Activated CD4-positive, alpha-beta T cell treated with anti-CD3 and anti-CD28 coated beads, Interleukin-2, amount 10 ng/mL, durations not matched to agents 7 days and 5 days (primary cell): ENCODE measurements around the gene IRF2. TPM values are rescaled to one million over a fixed set of nuclear protein-coding genes. Genes with fewer than 3 reads are reported as not detected.
A peak's percentile ranks its signal among the peaks of the same experiment; 100 is the strongest.

Source experiments
- CTCF ChIA-PET: fragments of 350-600 bp; sonication (Branson Sonifier 250); formaldehyde crosslinking; loops from one replicate; lab custom pipeline; 2021; ENCODE audit warnings: antibody characterized with exemption; lab: Charles Lee
- POLR2A ChIA-PET: fragments of 350-600 bp; sonication (Branson Sonifier 250); formaldehyde crosslinking; loops from one replicate; lab custom pipeline; 2021; ENCODE audit warnings: antibody characterized with exemption; lab: Charles Lee
- DNase-seq: peaks from one replicate; pipeline ENCODE4 v3.0.0-alpha.2; 2020
- H3K27ac Mint-ChIP-seq: one replicate; pipeline ENCODE4 v1.8.0; 2021; ENCODE audit warnings: mild to moderate bottlenecking, moderate library complexity, mixed read lengths
- H3K27me3 Mint-ChIP-seq: one replicate; pipeline ENCODE4 v1.8.0; 2021; ENCODE audit warnings: mixed read lengths
- H3K36me3 Mint-ChIP-seq: one replicate; pipeline ENCODE4 v1.8.0; 2021; ENCODE audit warnings: low read depth, mixed read lengths
- H3K4me1 Mint-ChIP-seq: one replicate; pipeline ENCODE4 v1.8.0; 2021; ENCODE audit warnings: mixed read lengths
- H3K4me3 Mint-ChIP-seq: one replicate; pipeline ENCODE4 v1.8.0; 2021; ENCODE audit warnings: mild to moderate bottlenecking, moderate library complexity, mixed read lengths
- H3K9me3 Mint-ChIP-seq: one replicate; pipeline ENCODE4 v1.8.0; 2021; ENCODE audit warnings: mixed read lengths
- total RNA-seq, 2 experiments: library from RNA; stranded (reverse); gene quantifications; one replicate each; pipeline ENCODE4 v1.2.3, GENCODE V29; 2021

Gene IRF2
- total RNA-seq, 2 experiments from 2014 or later: 82.1 to 84.3 TPM

DNA sequence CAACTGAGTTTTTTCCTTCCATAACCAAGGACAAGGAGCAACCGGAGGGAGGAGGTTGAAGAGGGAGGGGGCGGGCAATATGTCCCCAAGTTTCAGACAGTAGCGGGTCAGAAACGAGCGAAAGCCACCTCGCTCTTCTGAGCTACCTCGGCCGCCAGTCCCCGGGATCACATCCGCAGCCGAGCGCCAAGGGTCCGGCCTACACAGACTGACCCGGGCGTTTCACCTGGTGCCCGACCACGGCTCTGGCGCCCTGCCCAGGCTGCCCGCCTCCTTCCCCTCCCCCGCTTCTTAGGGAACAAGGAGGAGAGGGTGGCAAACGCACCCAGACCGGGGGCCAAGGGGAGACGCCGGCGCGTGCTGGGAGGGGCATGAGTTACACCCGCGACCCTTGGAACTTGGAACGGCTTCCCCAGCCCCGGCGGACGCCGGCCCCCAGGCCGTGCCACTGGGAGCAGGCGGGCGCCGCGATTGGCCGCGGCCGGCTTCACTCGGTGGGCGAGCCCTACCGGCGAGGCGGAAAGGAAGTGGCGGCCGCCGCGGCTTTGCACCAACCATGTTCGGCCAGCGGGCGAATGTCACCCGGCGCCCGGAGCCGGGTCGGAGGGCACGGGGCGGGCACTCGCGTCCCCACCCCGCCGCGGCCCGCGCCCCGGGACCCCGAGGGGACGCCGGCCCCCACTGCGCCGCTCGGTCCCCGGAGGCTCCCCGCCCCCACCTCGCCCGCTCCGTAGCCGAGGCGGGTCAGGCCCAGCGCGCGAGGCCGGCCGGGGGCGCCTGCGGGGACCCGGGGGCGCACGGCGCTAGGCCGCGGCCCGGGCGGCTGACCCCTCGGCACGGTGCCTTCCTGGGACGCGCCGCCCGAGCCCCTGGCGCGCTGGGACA is 1.5 kb downstream of the IRF2 start:
- H3K27ac Mint-ChIP-seq: peak overlapping the region; percentile 89
- ChIA-PET CTCF (interaction anchor here (1.0 kb wide), 1 partner anchor 155 kb away, joined by 3 read pairs; no protein-coding TSS in a partner anchor), POLR2A (no interaction called here)
- H3K9me3 Mint-ChIP-seq: no peaks in the 10 kb centered on the region
- H3K4me3 Mint-ChIP-seq: peak overlapping the region; percentile 90
- peaks cover 52% of the 10 kb centered on the region for H3K4me1 Mint-ChIP-seq
- DNase-seq: peak; percentile 54
- H3K36me3 Mint-ChIP-seq: peaks cover 53% of the 10 kb centered on the region
- no peaks in the 10 kb centered on the region for H3K27me3 Mint-ChIP-seq

DNA sequence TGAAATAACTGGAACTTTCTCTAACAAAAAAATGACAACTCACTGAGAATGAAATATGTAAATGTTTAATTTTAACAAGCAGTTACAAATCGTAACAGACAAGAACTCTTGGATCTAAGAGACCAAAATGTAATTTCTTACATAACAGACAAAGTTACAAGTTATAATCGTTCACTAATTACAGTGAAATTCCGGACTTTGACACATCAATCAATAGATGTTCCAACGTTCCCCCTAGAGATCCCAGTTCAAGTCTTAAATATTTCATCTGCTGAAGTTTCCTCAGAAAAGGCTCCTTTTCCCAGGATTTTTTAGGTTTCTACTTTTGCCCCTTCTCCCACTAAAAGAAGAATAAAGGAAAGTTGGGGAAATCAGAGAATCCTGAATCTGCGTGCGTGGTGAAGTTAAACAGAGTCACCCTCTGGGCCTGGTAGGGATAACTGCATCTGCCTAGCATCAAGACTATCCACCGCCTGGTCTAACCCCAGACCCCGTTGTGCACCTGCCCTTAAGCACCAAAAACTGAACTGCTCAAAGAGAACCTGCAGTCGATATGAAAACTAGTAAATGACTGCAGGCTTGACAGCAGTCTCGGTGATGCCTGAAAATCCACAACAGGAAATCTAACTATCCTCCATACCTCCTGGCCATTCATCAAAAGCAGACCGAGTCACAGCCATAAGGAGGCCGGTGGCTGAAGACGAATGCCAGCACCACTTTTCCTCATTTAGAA is 2.3 kb downstream of the IRF2 start:
- H3K4me1 Mint-ChIP-seq: peaks cover 54% of the 10 kb centered on the region
- ChIA-PET POLR2A (no interaction called here), CTCF (interaction anchor here (1.0 kb wide), 2 partner anchors 154 to 179 kb away, joined by 3 read pairs; no protein-coding TSS in a partner anchor)
- no peaks in the 10 kb centered on the region for H3K9me3 Mint-ChIP-seq
- H3K4me3 Mint-ChIP-seq: peak overlapping the region; percentile 90
- DNase-seq: peak; percentile 33
- H3K27ac Mint-ChIP-seq: peak overlapping the region; percentile 89
- H3K27me3 Mint-ChIP-seq: no peaks in the 10 kb centered on the region
- peaks cover 55% of the 10 kb centered on the region for H3K36me3 Mint-ChIP-seq

DNA sequence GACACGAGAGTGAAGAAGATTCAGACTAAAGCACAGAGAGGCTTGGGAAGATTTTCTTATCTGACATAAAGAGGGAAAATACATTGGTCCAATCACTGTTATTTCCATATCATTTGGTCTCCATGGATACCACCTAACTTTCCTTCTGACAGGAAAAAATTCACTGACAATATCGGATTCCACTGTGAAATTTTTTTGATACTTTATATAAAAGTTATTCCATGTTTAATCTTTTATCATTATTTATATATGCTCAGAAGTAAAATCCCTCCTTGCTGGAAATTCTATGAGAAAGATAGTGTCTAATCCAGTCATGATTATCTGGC is 3.6 kb downstream of the IRF2 start:
- Mint-ChIP-seq H3K27ac (no peak overlapping the region), H3K4me1 (peaks cover 51% of the 10 kb centered on the region), H3K27me3 (no peaks in the 10 kb centered on the region), H3K4me3 (no peak overlapping the region), H3K9me3 (no peaks in the 10 kb centered on the region), H3K36me3 (peaks cover 50% of the 10 kb centered on the region)
- DNase-seq: no peak
- ChIA-PET CTCF (interaction anchor here (0.8 kb wide), 1 partner anchor 104 kb away, joined by 3 read pairs; no protein-coding TSS in a partner anchor), POLR2A (no interaction called here)

DNA sequence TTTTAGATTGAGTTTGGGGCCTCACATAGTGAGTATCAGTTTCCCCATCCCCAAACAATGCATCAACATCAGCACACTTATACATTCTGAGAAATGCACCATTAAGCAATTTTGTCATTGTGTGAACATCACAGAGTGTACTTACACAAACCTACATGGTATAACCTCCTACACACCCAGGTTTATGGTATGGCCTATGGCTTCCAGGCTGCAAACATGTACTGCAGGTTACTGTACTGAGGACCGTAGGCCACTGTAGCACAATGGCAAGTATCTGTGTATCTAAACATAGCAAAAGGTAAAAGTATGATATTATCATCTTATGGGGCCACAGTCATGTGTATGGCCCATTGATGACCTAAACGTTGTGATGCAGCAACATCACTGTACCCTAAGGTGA is 7.7 kb downstream of the IRF2 start:
- DNase-seq: no peak
- ChIA-PET CTCF (interaction anchor here (0.7 to 1.4 kb wide), 3 partner anchors 50 to 203 kb away, joined by 3 read pairs; no protein-coding TSS in a partner anchor), POLR2A (no interaction called here)
- Mint-ChIP-seq H3K27ac (no peak overlapping the region), H3K9me3 (no peaks in the 10 kb centered on the region), H3K27me3 (no peaks in the 10 kb centered on the region), H3K36me3 (peaks cover 54% of the 10 kb centered on the region), H3K4me3 (no peak overlapping the region), H3K4me1 (peaks cover 57% of the 10 kb centered on the region)

DNA sequence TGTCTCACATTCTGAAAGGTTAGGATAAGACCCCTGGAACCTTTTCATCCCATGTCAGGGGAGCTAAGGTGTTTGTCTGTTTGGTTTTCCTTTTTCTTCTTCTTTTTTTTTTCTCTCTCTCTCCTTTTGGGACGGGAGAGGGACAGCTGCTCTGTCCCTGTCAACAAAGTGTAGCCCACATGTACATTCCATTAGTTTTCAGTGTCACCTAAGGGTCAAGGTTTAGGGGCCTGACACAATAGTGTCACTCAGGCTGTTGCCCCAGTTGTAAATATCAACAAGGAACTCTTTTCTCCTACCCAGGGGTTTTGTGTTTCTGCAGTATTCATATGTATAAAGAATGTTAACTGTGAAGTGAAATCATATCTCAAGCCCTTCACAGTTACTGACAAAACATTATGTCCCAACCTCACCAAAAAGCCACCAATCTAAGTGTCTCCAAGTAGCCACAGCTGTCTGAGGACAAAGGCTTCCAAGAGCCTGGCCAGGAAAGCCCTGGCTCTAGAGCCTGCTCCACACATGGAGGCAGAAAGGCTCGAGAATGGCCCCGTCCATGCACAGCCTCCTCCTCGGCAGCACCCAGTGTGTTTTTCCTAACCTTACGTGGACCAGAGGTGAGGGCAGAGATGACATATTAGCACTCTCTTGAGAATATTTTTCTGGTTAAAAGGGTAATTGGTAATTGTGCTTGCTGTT is 9.4 kb downstream of the IRF2 start:
- Mint-ChIP-seq H3K36me3 (peaks cover 50% of the 10 kb centered on the region), H3K9me3 (no peaks in the 10 kb centered on the region), H3K4me1 (peaks cover 62% of the 10 kb centered on the region), H3K4me3 (no peak overlapping the region), H3K27ac (no peak overlapping the region), H3K27me3 (no peaks in the 10 kb centered on the region)
- DNase-seq: no peak
- ChIA-PET POLR2A (no interaction called here), CTCF (interaction anchor here (0.7 to 1.4 kb wide), 5 partner anchors 9 to 201 kb away, joined by 3 read pairs; partner anchors contain the start of gene IRF2)

DNA sequence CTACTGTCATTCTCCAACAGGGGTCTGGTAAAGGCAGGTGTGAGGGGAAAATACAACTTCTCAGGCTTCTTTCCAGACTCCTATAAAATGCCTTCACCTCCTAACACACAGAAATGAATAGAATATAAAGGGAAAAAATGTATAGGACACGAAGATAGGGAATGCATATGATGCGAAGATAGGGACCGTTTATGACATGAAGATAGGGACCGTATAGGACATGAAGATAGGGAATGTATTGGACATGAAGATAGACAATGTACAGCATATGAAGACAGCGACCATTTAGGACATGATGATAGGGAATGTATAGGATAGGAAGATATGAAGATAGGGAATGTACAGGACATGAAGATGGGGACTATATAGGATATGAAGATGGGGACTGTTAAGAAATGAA is 10.5 kb downstream of the IRF2 start:
- H3K27ac Mint-ChIP-seq: no peak overlapping the region
- H3K4me1 Mint-ChIP-seq: peaks cover 65% of the 10 kb centered on the region

DNA sequence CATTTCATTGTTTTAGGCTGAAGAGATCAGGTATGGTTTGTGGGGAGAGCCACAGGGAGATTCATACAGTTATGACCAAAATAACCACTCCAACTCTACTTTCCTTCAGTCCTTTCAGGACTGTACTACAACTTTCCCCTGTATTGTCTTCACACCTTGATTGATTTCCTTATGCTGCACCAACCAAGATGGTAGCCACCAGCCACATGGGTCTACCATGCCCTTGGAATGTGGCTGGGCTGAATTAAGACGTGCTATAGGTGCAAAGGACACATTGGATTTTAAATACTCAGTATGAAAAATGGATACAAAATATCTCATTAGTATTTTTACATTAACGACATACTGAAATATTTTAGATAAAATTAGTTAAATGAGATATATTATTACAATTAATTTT is 11.2 kb downstream of the IRF2 start:
- POLR2A ChIA-PET: no interaction called here
- CTCF ChIA-PET: interaction anchor here (1.4 to 2.3 kb wide), 2 partner anchors 10 to 14 kb away, joined by 3 to 6 read pairs; no protein-coding TSS in a partner anchor
- H3K27me3 Mint-ChIP-seq: no peaks in the 10 kb centered on the region
- no peak for DNase-seq
- H3K4me1 Mint-ChIP-seq: peaks cover 67% of the 10 kb centered on the region
- H3K9me3 Mint-ChIP-seq: no peaks in the 10 kb centered on the region
- H3K36me3 Mint-ChIP-seq: peaks cover 44% of the 10 kb centered on the region
- no peak overlapping the region for H3K4me3 Mint-ChIP-seq
- no peak overlapping the region for H3K27ac Mint-ChIP-seq

More for the DNA sequence above, 10.5 kb downstream of the IRF2 start:
- POLR2A ChIA-PET: no interaction called here
- CTCF ChIA-PET: interaction anchor here (1.4 to 2.3 kb wide), 2 partner anchors 11 to 15 kb away, joined by 3 to 6 read pairs; no protein-coding TSS in a partner anchor
- DNase-seq: no peak
- Mint-ChIP-seq H3K27me3 (no peaks in the 10 kb centered on the region), H3K36me3 (peaks cover 43% of the 10 kb centered on the region), H3K9me3 (no peaks in the 10 kb centered on the region), H3K4me3 (no peak overlapping the region)

DNA sequence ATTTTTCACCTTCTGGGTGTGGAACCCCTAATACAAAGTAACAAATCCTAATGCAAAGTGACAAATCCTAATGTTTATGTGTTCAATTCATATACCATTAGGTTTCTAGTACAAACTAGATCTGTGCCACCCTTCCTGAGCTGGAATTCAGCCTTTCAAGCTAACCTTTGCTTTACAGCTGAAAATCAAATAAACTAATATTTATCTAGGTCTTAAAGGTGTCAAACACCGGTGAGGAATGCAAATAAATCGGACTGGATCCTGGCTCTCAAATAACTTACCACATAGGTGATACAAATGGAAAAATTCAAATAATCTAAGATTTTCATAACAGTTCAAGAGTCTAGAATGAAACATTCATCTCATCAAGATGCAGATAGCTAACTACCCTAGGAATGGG is 11.6 kb downstream of the IRF2 start:
- CTCF ChIA-PET: interaction anchor here (1.0 to 2.3 kb wide), 3 partner anchors 9 to 14 kb away, joined by 3 to 6 read pairs (median 3); no protein-coding TSS in a partner anchor
- Mint-ChIP-seq H3K4me1 (peaks cover 69% of the 10 kb centered on the region), H3K27me3 (no peaks in the 10 kb centered on the region), H3K9me3 (no peaks in the 10 kb centered on the region), H3K27ac (no peak overlapping the region), H3K4me3 (no peak overlapping the region), H3K36me3 (peaks cover 44% of the 10 kb centered on the region)
- POLR2A ChIA-PET: no interaction called here
- DNase-seq: no peak

DNA sequence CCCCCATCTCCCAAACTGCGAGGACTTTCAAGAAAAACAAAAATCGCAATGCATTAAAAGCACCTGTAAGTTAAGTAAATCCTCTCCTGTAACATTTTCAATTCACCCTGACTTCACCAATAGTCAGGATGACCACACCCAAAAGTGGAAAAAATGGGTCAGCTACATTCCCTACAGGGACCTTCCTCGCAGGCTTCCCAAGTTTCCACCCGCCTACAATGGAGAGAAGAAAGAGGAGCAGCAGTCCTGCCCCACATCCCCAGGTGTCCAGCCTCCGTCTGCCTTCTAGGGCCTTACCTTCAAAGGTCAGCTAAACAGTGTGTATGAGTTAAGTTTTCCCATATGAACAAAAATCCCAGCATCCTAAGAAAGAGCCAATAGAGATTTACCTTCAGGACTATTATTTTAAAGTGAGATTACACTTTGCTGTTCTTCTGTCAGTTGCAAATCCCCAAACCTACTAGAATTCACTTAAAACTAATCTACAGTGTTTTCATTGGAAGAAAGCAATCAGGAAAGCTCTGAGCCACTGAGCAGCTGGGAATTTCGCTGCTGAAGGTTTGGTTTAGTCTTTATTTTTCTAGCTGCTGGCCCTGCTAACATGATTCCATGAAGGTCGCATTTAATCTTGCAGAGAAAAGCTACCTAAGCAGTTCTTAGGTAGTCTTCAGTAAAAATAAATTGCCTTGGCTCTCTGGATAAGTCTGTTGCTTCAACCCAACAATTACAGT is 12.5 kb downstream of the IRF2 start:
- POLR2A ChIA-PET: no interaction called here
- Mint-ChIP-seq H3K4me3 (no peak overlapping the region), H3K27ac (no peak overlapping the region), H3K4me1 (peaks cover 67% of the 10 kb centered on the region), H3K27me3 (no peaks in the 10 kb centered on the region), H3K36me3 (peaks cover 43% of the 10 kb centered on the region), H3K9me3 (no peaks in the 10 kb centered on the region)
- CTCF ChIA-PET: interaction anchor here (1.0 to 2.3 kb wide), 2 partner anchors 9 to 13 kb away, joined by 3 to 6 read pairs; no protein-coding TSS in a partner anchor
- DNase-seq: no peak

DNA sequence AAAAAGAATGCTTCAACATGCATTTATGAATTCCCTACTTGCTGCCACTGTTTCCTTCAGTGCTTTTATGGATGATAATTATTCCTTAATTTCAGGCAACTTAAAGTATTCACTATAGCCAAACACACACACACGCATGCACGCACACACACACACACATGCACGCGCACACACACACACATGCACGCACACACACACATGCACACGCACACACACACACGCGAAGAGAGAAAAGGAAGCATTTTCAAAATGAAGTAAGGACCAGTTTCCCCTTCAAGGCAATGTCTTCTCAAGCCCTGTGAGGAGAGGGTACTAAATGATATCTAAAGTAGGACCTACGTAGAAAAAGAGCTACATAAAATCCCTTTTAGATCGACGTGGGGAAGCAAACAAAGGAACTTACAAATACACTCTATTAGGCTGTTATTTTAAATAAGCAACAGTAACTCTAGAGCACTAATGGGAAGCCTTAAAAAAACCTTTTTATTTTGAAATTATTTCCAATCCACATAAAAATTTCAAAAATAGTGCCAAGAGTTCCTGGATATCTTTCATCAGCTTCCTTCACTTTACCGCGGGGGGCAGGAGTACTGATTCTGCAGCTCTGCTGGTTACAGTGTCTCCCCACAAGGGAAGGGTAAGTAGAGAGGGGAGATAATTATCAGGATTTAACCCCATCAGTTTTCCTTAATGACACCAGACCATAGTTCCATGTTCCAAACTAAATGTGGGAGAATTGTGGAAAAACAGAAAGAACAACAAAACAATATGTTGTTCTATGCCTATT is 13.7 kb downstream of the IRF2 start:
- Mint-ChIP-seq H3K27me3 (no peaks in the 10 kb centered on the region), H3K36me3 (peaks cover 47% of the 10 kb centered on the region), H3K4me1 (peaks cover 71% of the 10 kb centered on the region), H3K4me3 (no peak overlapping the region), H3K9me3 (no peaks in the 10 kb centered on the region), H3K27ac (peak overlapping the region; percentile 43)
- DNase-seq: no peak
- ChIA-PET CTCF (no interaction called here), POLR2A (interaction anchor here (0.6 kb wide), 1 partner anchor 16 kb away, joined by 3 read pairs; no protein-coding TSS in a partner anchor)

DNA sequence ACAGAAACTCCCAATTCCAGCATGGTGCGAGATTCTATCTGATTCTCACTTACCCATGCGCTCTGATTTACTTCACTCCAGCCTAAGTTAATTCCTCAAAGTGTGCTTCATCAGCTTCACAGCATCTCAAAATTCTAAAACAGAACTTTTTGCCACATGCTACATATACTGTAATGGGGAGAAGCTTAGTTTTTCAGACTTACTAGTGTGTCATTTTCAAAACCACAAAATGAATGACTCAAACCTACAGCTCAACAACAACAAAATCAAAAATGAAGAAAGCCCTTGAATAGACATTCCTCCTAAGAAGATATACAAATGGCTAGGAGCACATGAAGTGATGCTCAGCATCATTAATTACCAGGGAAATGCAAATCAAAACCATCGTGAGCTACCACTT is 14.9 kb downstream of the IRF2 start:
- ChIA-PET POLR2A (interaction anchor here (0.6 to 0.7 kb wide), 2 partner anchors 52 to 1010 kb away, joined by 3 read pairs; no protein-coding TSS in a partner anchor), CTCF (interaction anchor here (0.8 to 1.1 kb wide), 6 partner anchors 10 to 196 kb away, joined by 3 to 6 read pairs (median 4); no protein-coding TSS in a partner anchor)
- Mint-ChIP-seq H3K4me3 (no peak overlapping the region), H3K27ac (no peak overlapping the region), H3K9me3 (no peaks in the 10 kb centered on the region), H3K4me1 (peaks cover 79% of the 10 kb centered on the region), H3K27me3 (no peaks in the 10 kb centered on the region), H3K36me3 (peaks cover 42% of the 10 kb centered on the region)
- no peak for DNase-seq
